Activated CD4-positive, alpha-beta T cell treated with anti-CD3 and anti-CD28 coated beads for 48 hours (primary cell): ENCODE measurements around the gene SLC31A1.

Experiments
- DNase-seq: peaks from one replicate; pipeline ENCODE4 v3.0.0-alpha.2; 2020

The SLC31A1 gene

GRCh38 chr9:113221003-113221799 lies at the start of gene SLC31A1, which contains the start of gene FKBP15:
Gene SLC31A1 (plus strand): TSS chr9:113221544. CDS start chr9:113256149, 34,605 bp downstream.
Gene FKBP15 (minus strand): TSS chr9:113221277. CDS start chr9:113221243, 34 bp downstream.
- DNase-seq: peak; percentile 97

- DNase-seq: no peak
Observed at GRCh38 chr9:113173341-113173740, 48.0 kb upstream of the SLC31A1 start.

- no peak for DNase-seq
Observed at GRCh38 chr9:113176803-113177202, 44.5 kb upstream of the SLC31A1 start.

GRCh38 chr9:113177251-113177650 lies 44.1 kb upstream of the SLC31A1 start:
- DNase-seq: no peak

GRCh38 chr9:113178087-113178486 lies 43.3 kb upstream of the SLC31A1 start:
- no peak for DNase-seq

- no peak for DNase-seq
Observed at GRCh38 chr9:113179839-113180238, 41.5 kb upstream of the SLC31A1 start.

- no peak for DNase-seq
Observed at GRCh38 chr9:113181165-113181564, 40.2 kb upstream of the SLC31A1 start.

- DNase-seq: no peak
Observed at GRCh38 chr9:113183956-113184488, 37.3 kb upstream of the SLC31A1 start.

- no peak for DNase-seq
Observed at GRCh38 chr9:113184539-113184938, 36.8 kb upstream of the SLC31A1 start.

GRCh38 chr9:113185271-113185670 lies 36.1 kb upstream of the SLC31A1 start:
- no peak for DNase-seq

- DNase-seq: no peak
Observed at GRCh38 chr9:113186137-113186755, 35.1 kb upstream of the SLC31A1 start.

GRCh38 chr9:113187929-113188595 lies 33.3 kb upstream of the SLC31A1 start:
- DNase-seq: no peak

- DNase-seq: no peak
Observed at GRCh38 chr9:113192455-113192854, 28.9 kb upstream of the SLC31A1 start.

- no peak for DNase-seq
Observed at GRCh38 chr9:113199683-113200329, 21.5 kb upstream of the SLC31A1 start.

GRCh38 chr9:113205432-113205831 lies 15.9 kb upstream of the SLC31A1 start:
- no peak for DNase-seq

- no peak for DNase-seq
Observed at GRCh38 chr9:113205861-113206260, 15.5 kb upstream of the SLC31A1 start.

GRCh38 chr9:113210815-113211214 lies 10.5 kb upstream of the SLC31A1 start:
- DNase-seq: no peak

GRCh38 chr9:113215132-113215531 lies 6.2 kb upstream of the SLC31A1 start:
- no peak for DNase-seq

GRCh38 chr9:113216406-113216805 lies 4.9 kb upstream of the SLC31A1 start:
- no peak for DNase-seq

GRCh38 chr9:113219186-113219936 lies 2.0 kb upstream of the SLC31A1 start:
- DNase-seq: no peak

- peak; percentile 28 for DNase-seq
Observed at GRCh38 chr9:113219969-113220368, 1.4 kb upstream of the SLC31A1 start.

GRCh38 chr9:113220467-113221002 lies 809 bp upstream of the SLC31A1 start:
- no peak for DNase-seq
